K562 (cell line): Measurements from ENCODE around the gene SIK3. TPM values are rescaled to one million over a fixed set of nuclear protein-coding genes. Genes with fewer than 3 reads are reported as not detected.

Source experiments
- ATAC-seq: fragments of 200-7000 bp; cut with Tn5 transposase; 3 replicates; pipeline ENCODE4 v1.9.1; 2020; ENCODE audit warnings: moderate library complexity
- BruUV-seq: library from RNA; stranded (reverse); fragments of 400-500 nt; replicated peaks from 2 replicates; lab custom pipeline; 2021; lab: Mats Ljungman, UMichigan
- CTCF ChIA-PET: fragments of 300-600 bp; formaldehyde crosslinking; extraction: SDS; loops from one replicate; lab custom pipeline; 2021; ENCODE audit warnings: low intra/inter-chr PET ratio; lab: Yijun Ruan, JAX
- POLR2A ChIA-PET: fragments of 300-600, 350-650 bp; sonication (Branson Sonifier 250); formaldehyde crosslinking; extraction: SDS; loops from one replicate; lab custom pipeline; 2021; ENCODE audit warnings: antibody characterized with exemption, inconsistent platforms; lab: Yijun Ruan, JAX
- DNase-seq, 4 experiments: peaks; one replicate each; pipeline versions ENCODE4 v3.0.0 to v3.0.0-alpha.2; 2011 to 2018; ENCODE audit warnings: low spot score in 3 of 4, mixed read lengths in 3 of 4; ENCODE audit errors: extremely low read depth in 1 of 4
- FAIRE-seq: peaks from 2 replicates; lab custom pipeline; 2011; peaks lifted over from hg19 to GRCh38; lab: Jason Lieb, UNC
- H2AFZ ChIP-seq: 2 replicates; pipeline ENCODE4 v1.6.0; 2011; ENCODE audit warnings: low read depth, low read length, control low read depth, inconsistent platforms
- H3K27ac ChIP-seq: fragments of 200-600 bp; 3 replicates; pipeline ENCODE4 v1.8.0; 2011; ENCODE audit warnings: low read depth, mild to moderate bottlenecking, control low read depth, inconsistent platforms, low read length, moderate library complexity, mixed read lengths; ENCODE audit errors: extremely low read depth
- H3K27me3 ChIP-seq, 2 experiments: fragments of 300-600 bp in 1 of 2; 2 replicates in 1 of 2; 3 replicates in 1 of 2; pipeline versions ENCODE4 v1.6.0 to v1.8.0; 2011; ENCODE audit warnings: inconsistent platforms in 2 of 2, low read length in 2 of 2, mild to moderate bottlenecking in 1 of 2, mixed read lengths in 1 of 2, moderate library complexity in 1 of 2; ENCODE audit not compliant: control insufficient read depth in 2 of 2, insufficient read depth in 2 of 2
- H3K36me3 ChIP-seq: fragments of 300-600 bp; 3 replicates; pipeline ENCODE4 v1.8.0; 2011; ENCODE audit warnings: mild to moderate bottlenecking, low read length, inconsistent platforms; ENCODE audit not compliant: control insufficient read depth, insufficient read depth
- H3K4me1 ChIP-seq, 2 experiments: fragments of 200-600 bp in 1 of 2; replicated peaks in 1 of 2; 2 replicates in 1 of 2; 3 replicates in 1 of 2; pipeline versions ENCODE4 v1.5.1 to v1.8.0; 2011; ENCODE audit warnings: inconsistent platforms in 2 of 2, low read length in 2 of 2, mild to moderate bottlenecking in 1 of 2, mixed read lengths in 1 of 2, moderate library complexity in 1 of 2; ENCODE audit not compliant: control insufficient read depth in 2 of 2, insufficient read depth in 2 of 2
- H3K4me2 ChIP-seq: 2 replicates; pipeline ENCODE4 v1.6.1; 2011; ENCODE audit warnings: low read length, control low read depth, inconsistent platforms, mixed read lengths; ENCODE audit not compliant: insufficient read depth
- H3K4me3 ChIP-seq: fragments of 200-600 bp; sonication (generic), shearing (Covaris generic); 2 replicates; pipeline ENCODE4 v1.5.1; 2016; ENCODE audit warnings: control low read depth, inconsistent platforms
- H3K79me2 ChIP-seq: fragments of 200-600 bp; 3 replicates; pipeline ENCODE4 v1.8.0; 2011; ENCODE audit warnings: low read length, inconsistent platforms; ENCODE audit not compliant: control insufficient read depth, insufficient read depth
- H3K9ac ChIP-seq, 2 experiments: 2 replicates each; pipeline versions ENCODE4 v1.6.0 to v1.6.1; 2011; ENCODE audit warnings: low read depth in 2 of 2, low read length in 2 of 2, control low read depth in 1 of 2, inconsistent platforms in 1 of 2, mild to moderate bottlenecking in 1 of 2, mixed read lengths in 1 of 2; ENCODE audit not compliant: insufficient read depth in 1 of 2
- H3K9me1 ChIP-seq: one replicate; pipeline ENCODE4 v1.6.0; 2011; ENCODE audit warnings: inconsistent platforms, mild to moderate bottlenecking, low read length, moderate library complexity; ENCODE audit not compliant: control insufficient read depth, insufficient read depth
- H3K9me3 ChIP-seq: replicated peaks from 2 replicates; pipeline ENCODE4 v1.5.1; 2011; ENCODE audit warnings: low read depth, low read length, inconsistent platforms; ENCODE audit not compliant: control insufficient read depth, insufficient read depth
- H4K20me1 ChIP-seq: replicated peaks from 2 replicates; pipeline ENCODE4 v1.6.1; 2011; ENCODE audit warnings: low read length, inconsistent platforms, mixed read lengths; ENCODE audit not compliant: control insufficient read depth, insufficient read depth
- CEBPG ChIP-seq, 3 experiments: fragments of 200-800 bp in 1 of 3; sonication (Bioruptor generic) in 1 of 3; sonication (generic) in 1 of 3; formaldehyde crosslinking in 1 of 3; IDR thresholded peaks in 2 of 3; conservative IDR thresholded peaks in 1 of 3; 2 replicates each; pipeline versions ENCODE4 v1.6.1 to v1.8.0; 2016 to 2022; ENCODE audit warnings: missing compliant biosample characterization in 2 of 3, missing genetic modification characterization in 2 of 3, mild to moderate bottlenecking in 1 of 3, missing genetic modification reagents in 1 of 3
- ELF4 ChIP-seq: fragments of 450-650 bp; formaldehyde crosslinking; IDR thresholded peaks from 2 replicates; pipeline ENCODE4 v1.4.0; 2022; ENCODE audit warnings: missing genetic modification characterization
- GABPA ChIP-seq: fragments of 200-800 bp; sonication (Bioruptor generic); conservative IDR thresholded peaks from 2 replicates; pipeline ENCODE4 v1.6.1; 2016; ENCODE audit warnings: low read depth, missing genetic modification characterization, missing compliant biosample characterization
- ZEB2 ChIP-seq: fragments of 450-650 bp; IDR thresholded peaks from 2 replicates; pipeline ENCODE4 v1.6.1; 2016
- WGBS: fragments of 100-300 bp; shearing (Covaris generic); methylation state at CpG from one replicate; pipeline ENCODE4 v1.1.6; 2016; ENCODE audit warnings: low coverage, mixed read lengths; ENCODE audit not compliant: insufficient coverage; ENCODE audit errors: missing lambda C conversion rate; 5-methylcytosine and 5-hydroxymethylcytosine counted together
- in situ Hi-C: fragments of 300-500 bp; cut with MboI; formaldehyde crosslinking; loops from 4 replicates; pipeline ENCODE4 v1.15.0; 2018; ENCODE audit warnings: inconsistent platforms, mixed read lengths
- intact Hi-C: fragments of 100-400 bp; cut with micrococcal nuclease; formaldehyde crosslinking; loops from 2 replicates; pipeline ENCODE4 v1.14.2; 2022
- polyA plus RNA-seq, 8 experiments: library from polyadenylated mRNA; depleted of rRNA in 4 of 8; stranded (reverse) in 5 of 8; unstranded in 3 of 8; fragments of >200 nt; fragmentation: Nextera tagmentation in 2 of 8; fragmentation: Illumina TruSeq in 1 of 8; extraction: Ambion mirVana in 2 of 8; extraction: Trizol in 1 of 8; gene quantifications; 2 replicates each; pipeline versions ENCODE4 v1.2.1 to v1.2.3, GENCODE V29; 2011 to 2014; ENCODE audit warnings: inconsistent platforms in 1 of 8, missing spikeins in 1 of 8
- total RNA-seq, 7 experiments: library from RNA; depleted of rRNA in 6 of 7; stranded (reverse); fragments of >200 nt in 6 of 7; fragmentation: Illumina TruSeq in 2 of 7; extraction: Trizol in 2 of 7; gene quantifications; 2 replicates each; pipeline versions ENCODE4 v1.2.1 to v1.2.3, GENCODE V29; 2011 to 2021; ENCODE audit warnings: low replicate concordance in 1 of 7
- TF ChIP-seq, protein P1 (sequence below): fragments of 150-350 bp; IDR thresholded peaks from 2 replicates; pipeline ENCODE4 v1.6.1; 2014; ENCODE audit warnings: low read depth, mild to moderate bottlenecking, low read length, borderline replicate concordance
- TF ChIP-seq, protein P2 (sequence below): fragments of 450-650 bp; IDR thresholded peaks from 2 replicates; pipeline ENCODE4 v1.6.1; 2016

The SIK3 gene
- total and polyA plus RNA-seq, 9 of the 15 experiments (the other 6 are each of a cell fraction or from before 2014, with no cell fraction given), result 1.6 to 21.6 (median 8.0) TPM

DNA sequence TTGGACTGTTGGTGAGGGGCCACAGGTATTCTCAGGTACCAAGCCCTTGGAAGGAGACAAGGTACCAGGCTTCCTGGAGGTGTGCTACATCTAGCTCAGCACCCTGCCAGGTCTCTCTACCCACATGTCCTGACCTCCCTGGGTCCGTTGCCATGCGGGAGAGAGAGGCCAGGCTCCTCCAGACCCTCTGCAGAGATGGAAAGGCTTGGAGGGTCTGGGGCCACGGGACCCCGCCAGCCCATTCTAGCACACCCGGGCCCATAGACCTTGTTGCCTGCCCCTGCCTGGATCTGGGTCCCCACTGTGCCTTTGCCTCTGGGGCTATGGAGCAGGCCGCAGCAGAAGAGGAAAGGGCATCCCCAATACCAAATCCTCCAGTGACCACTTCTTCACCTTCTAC, 270.8 kb downstream of the SIK3 start (continued):
- TF ChIP-seq, protein P1, sequence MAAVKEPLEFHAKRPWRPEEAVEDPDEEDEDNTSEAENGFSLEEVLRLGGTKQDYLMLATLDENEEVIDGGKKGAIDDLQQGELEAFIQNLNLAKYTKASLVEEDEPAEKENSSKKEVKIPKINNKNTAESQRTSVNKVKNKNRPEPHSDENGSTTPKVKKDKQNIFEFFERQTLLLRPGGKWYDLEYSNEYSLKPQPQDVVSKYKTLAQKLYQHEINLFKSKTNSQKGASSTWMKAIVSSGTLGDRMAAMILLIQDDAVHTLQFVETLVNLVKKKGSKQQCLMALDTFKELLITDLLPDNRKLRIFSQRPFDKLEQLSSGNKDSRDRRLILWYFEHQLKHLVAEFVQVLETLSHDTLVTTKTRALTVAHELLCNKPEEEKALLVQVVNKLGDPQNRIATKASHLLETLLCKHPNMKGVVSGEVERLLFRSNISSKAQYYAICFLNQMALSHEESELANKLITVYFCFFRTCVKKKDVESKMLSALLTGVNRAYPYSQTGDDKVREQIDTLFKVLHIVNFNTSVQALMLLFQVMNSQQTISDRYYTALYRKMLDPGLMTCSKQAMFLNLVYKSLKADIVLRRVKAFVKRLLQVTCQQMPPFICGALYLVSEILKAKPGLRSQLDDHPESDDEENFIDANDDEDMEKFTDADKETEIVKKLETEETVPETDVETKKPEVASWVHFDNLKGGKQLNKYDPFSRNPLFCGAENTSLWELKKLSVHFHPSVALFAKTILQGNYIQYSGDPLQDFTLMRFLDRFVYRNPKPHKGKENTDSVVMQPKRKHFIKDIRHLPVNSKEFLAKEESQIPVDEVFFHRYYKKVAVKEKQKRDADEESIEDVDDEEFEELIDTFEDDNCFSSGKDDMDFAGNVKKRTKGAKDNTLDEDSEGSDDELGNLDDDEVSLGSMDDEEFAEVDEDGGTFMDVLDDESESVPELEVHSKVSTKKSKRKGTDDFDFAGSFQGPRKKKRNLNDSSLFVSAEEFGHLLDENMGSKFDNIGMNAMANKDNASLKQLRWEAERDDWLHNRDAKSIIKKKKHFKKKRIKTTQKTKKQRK, result no peak
- TF ChIP-seq ELF4 (CRISPR knock-in tag), result no peak

DNA sequence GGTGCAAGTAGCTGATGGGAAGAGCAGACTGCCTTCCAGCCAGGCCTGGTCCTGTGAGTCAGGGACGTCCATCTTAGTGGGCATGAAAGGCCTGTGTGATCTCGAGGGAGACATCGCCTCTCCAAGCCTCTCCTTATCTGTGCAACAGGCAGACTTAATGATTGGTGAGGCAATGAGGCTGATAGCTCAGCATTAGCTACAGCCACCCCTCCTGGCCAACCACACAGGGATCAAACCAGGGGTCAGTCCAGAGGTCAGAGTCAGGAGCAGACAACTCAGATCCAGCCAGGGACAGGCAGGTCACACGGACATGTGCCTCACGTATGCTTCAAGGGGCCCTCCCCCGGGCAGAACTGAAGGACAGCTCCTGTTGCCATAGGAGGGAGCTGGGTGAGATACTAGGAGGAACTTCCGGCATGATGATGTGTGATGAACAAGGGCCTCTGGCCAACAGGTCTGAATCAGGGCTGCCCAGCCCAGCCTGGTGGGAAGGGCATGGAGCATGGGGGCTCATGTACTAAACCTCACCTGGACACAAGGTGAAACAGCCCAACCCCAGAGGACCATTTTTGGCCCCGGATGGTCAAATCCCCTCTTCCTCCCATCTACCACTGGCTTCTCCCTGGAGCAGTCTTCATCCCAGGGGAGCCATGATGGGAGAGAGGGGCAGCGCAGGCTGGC, 271.3 kb downstream of the SIK3 start:
- no peaks in the 10 kb centered on the region for H3K9me1 ChIP-seq
- peak overlapping the region in 1 of 2 experiments; percentile 26; a peak in 1 of 4 replicates for H3K9ac ChIP-seq
- FAIRE-seq, result no peak
- H3K4me1 ChIP-seq, result peaks cover 8 to 29% of the 10 kb centered on the region in 2 experiments; a peak in 4 of 5 replicates
- peak overlapping the region; percentile 43 for H2AFZ ChIP-seq
- H3K36me3 ChIP-seq, result no peaks in the 10 kb centered on the region
- POLR2A ChIA-PET, result interaction anchor here (1.0 kb wide), 1 partner anchor 84 kb away, joined by 3 read pairs; no protein-coding TSS in a partner anchor
- no peaks in the 10 kb centered on the region for H3K9me3 ChIP-seq
- peak; percentile 19 for ATAC-seq
- BruUV-seq, result no TSS peak
- H3K27ac ChIP-seq, result no peak overlapping the region
- no peaks in the 10 kb centered on the region for H4K20me1 ChIP-seq
- H3K79me2 ChIP-seq, result no peaks in the 10 kb centered on the region
- TF ChIP-seq ZEB2 (no peak), CEBPG (CRISPR knock-in tag; IDR thresholded peaks at IDR 0.05) (peak; percentile 20; the same call in 1 of the 2 replicates), CEBPG (tag; conservative IDR thresholded peaks at IDR 0.05 in 1 of 2, IDR thresholded peaks at IDR 0.05 in 1 of 2) (no peak), GABPA (peak; percentile 30; the same call in 1 of the 2 replicates)
- TF ChIP-seq, protein P2, sequence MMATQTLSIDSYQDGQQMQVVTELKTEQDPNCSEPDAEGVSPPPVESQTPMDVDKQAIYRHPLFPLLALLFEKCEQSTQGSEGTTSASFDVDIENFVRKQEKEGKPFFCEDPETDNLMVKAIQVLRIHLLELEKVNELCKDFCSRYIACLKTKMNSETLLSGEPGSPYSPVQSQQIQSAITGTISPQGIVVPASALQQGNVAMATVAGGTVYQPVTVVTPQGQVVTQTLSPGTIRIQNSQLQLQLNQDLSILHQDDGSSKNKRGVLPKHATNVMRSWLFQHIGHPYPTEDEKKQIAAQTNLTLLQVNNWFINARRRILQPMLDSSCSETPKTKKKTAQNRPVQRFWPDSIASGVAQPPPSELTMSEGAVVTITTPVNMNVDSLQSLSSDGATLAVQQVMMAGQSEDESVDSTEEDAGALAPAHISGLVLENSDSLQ, result peak; percentile 39; the same call in 1 of the 2 replicates
- intact Hi-C loops, result no loop called here
- WGBS, result 19% methylated on average over 9 of the region's 9 CpGs
- CTCF ChIA-PET, result no interaction called here
- peaks cover 0 to 3% of the 10 kb centered on the region in 2 experiments; a peak in 1 of 5 replicates for H3K27me3 ChIP-seq
- H3K4me2 ChIP-seq, result no peak overlapping the region; the same call in none of the 2 replicates
- no peak overlapping the region for H3K4me3 ChIP-seq
- peak in 3 of 4 experiments; percentile 38 to 42 (median 39) for DNase-seq
- in situ Hi-C loops, result no loop called here
